Measurements from ENCODE around the gene ILRUN.
"Not testable (repeated sequence)": the region's sequence is repeated elsewhere in the genome, so short reads cannot be mapped to it uniquely, and the experiment has no call there.

ILRUN gene

GRCh38 chr6:34696739-34697543 lies at the start of gene ILRUN:
TSS of gene ILRUN (minus strand) at chr6:34696767. CDS start at chr6:34696603, 164 bp downstream.
- no peaks in the 10 kb centered on the region for H3K9me3 Mint-ChIP-seq
- H3K4me3 Mint-ChIP-seq = peak within 1 kb of the TSS; percentile 89
- peak within 1 kb of the TSS; percentile 92 for H3K27ac Mint-ChIP-seq
- intact Hi-C loops (cut with micrococcal nuclease) = loop anchor here (2.0 to 10.0 kb wide), 4 partner anchors 35 to 98 kb away; partner anchors contain the start of genes BLTP3A and SNRPC
- peaks cover 32% of the 10 kb centered on the region for H3K4me1 Mint-ChIP-seq (ENCODE audit: low read depth)
- H3K27me3 Mint-ChIP-seq = no peaks in the 10 kb centered on the region
- peaks cover 39% of the 10 kb centered on the region for H3K36me3 Mint-ChIP-seq (ENCODE audit: low read depth)

GRCh38 chr6:34745277-34746103 lies 48.9 kb upstream of the ILRUN start:
- Mint-ChIP-seq H3K9me3 (no peaks in the 10 kb centered on the region), H3K36me3 (ENCODE audit: low read depth) (no peaks in the 10 kb centered on the region), H3K27me3 (no peaks in the 10 kb centered on the region), H3K4me1 (ENCODE audit: low read depth) (no peaks in the 10 kb centered on the region), H3K4me3 (no peak overlapping the region), H3K27ac (no peak overlapping the region)
- intact Hi-C loops (cut with micrococcal nuclease) = no loop called here

GRCh38 chr6:34744294-34744647 lies 47.7 kb upstream of the ILRUN start:
- H3K4me1 Mint-ChIP-seq (ENCODE audit: low read depth); H3K27me3 Mint-ChIP-seq; H3K4me3 Mint-ChIP-seq; intact Hi-C loops (cut with micrococcal nuclease); H3K9me3 Mint-ChIP-seq; H3K36me3 Mint-ChIP-seq (ENCODE audit: low read depth): not testable (repeated sequence)
- peak overlapping the region; percentile 20 for H3K27ac Mint-ChIP-seq

- Mint-ChIP-seq H3K27ac (no peak overlapping the region), H3K36me3 (ENCODE audit: low read depth) (no peaks in the 10 kb centered on the region), H3K4me3 (no peak overlapping the region), H3K4me1 (ENCODE audit: low read depth) (no peaks in the 10 kb centered on the region), H3K27me3 (no peaks in the 10 kb centered on the region), H3K9me3 (no peaks in the 10 kb centered on the region)
- intact Hi-C loops (cut with micrococcal nuclease) = no loop called here
These were observed 47.2 kb upstream of the ILRUN start for GRCh38 chr6:34743625-34744293.

- intact Hi-C loops (cut with micrococcal nuclease) = no loop called here
These were observed 45.5 kb upstream of the ILRUN start for GRCh38 chr6:34742094-34742493.

GRCh38 chr6:34736823-34737222 lies 40.3 kb upstream of the ILRUN start:
- H3K36me3 Mint-ChIP-seq (ENCODE audit: low read depth) = no peaks in the 10 kb centered on the region
- intact Hi-C loops (cut with micrococcal nuclease) = no loop called here
- H3K27me3 Mint-ChIP-seq = no peaks in the 10 kb centered on the region
- H3K4me3 Mint-ChIP-seq = no peak overlapping the region
- H3K9me3 Mint-ChIP-seq = no peaks in the 10 kb centered on the region
- H3K4me1 Mint-ChIP-seq (ENCODE audit: low read depth) = no peaks in the 10 kb centered on the region
- no peak overlapping the region for H3K27ac Mint-ChIP-seq

More at GRCh38 chr6:34742094-34742493, 45.5 kb upstream of the ILRUN start:
- Mint-ChIP-seq H3K4me3 (no peak overlapping the region), H3K27me3 (no peaks in the 10 kb centered on the region), H3K9me3 (no peaks in the 10 kb centered on the region), H3K4me1 (ENCODE audit: low read depth) (no peaks in the 10 kb centered on the region), H3K27ac (no peak overlapping the region), H3K36me3 (ENCODE audit: low read depth) (no peaks in the 10 kb centered on the region)

GRCh38 chr6:34731393-34732060 lies 35.0 kb upstream of the ILRUN start:
- Mint-ChIP-seq H3K36me3 (ENCODE audit: low read depth) (no peaks in the 10 kb centered on the region), H3K4me1 (ENCODE audit: low read depth) (no peaks in the 10 kb centered on the region), H3K9me3 (no peaks in the 10 kb centered on the region), H3K27ac (no peak overlapping the region), H3K27me3 (no peaks in the 10 kb centered on the region), H3K4me3 (no peak overlapping the region)
- intact Hi-C loops (cut with micrococcal nuclease) = no loop called here

GRCh38 chr6:34729631-34730470 lies 33.3 kb upstream of the ILRUN start:
- Mint-ChIP-seq H3K27ac (no peak overlapping the region), H3K4me3 (no peak overlapping the region), H3K27me3 (no peaks in the 10 kb centered on the region), H3K36me3 (ENCODE audit: low read depth) (no peaks in the 10 kb centered on the region), H3K9me3 (no peaks in the 10 kb centered on the region), H3K4me1 (ENCODE audit: low read depth) (no peaks in the 10 kb centered on the region)
- intact Hi-C loops (cut with micrococcal nuclease) = no loop called here

GRCh38 chr6:34726055-34726454 lies 29.5 kb upstream of the ILRUN start:
- Mint-ChIP-seq H3K4me3 (no peak overlapping the region), H3K4me1 (ENCODE audit: low read depth) (peaks cover 5% of the 10 kb centered on the region), H3K27me3 (no peaks in the 10 kb centered on the region), H3K9me3 (no peaks in the 10 kb centered on the region), H3K27ac (no peak overlapping the region), H3K36me3 (ENCODE audit: low read depth) (no peaks in the 10 kb centered on the region)
- intact Hi-C loops (cut with micrococcal nuclease) = no loop called here

- Mint-ChIP-seq H3K27me3 (no peaks in the 10 kb centered on the region), H3K4me1 (ENCODE audit: low read depth) (peaks cover 5% of the 10 kb centered on the region), H3K4me3 (no peak overlapping the region), H3K9me3 (no peaks in the 10 kb centered on the region), H3K27ac (no peak overlapping the region), H3K36me3 (ENCODE audit: low read depth) (no peaks in the 10 kb centered on the region)
- intact Hi-C loops (cut with micrococcal nuclease) = no loop called here
These were observed 26.6 kb upstream of the ILRUN start for GRCh38 chr6:34723203-34723602.

GRCh38 chr6:34722451-34722850 lies 25.9 kb upstream of the ILRUN start:
- Mint-ChIP-seq H3K9me3 (no peaks in the 10 kb centered on the region), H3K4me1 (ENCODE audit: low read depth) (peaks cover 5% of the 10 kb centered on the region), H3K36me3 (ENCODE audit: low read depth) (no peaks in the 10 kb centered on the region), H3K27me3 (no peaks in the 10 kb centered on the region), H3K4me3 (no peak overlapping the region), H3K27ac (no peak overlapping the region)
- intact Hi-C loops (cut with micrococcal nuclease) = no loop called here

- H3K27me3 Mint-ChIP-seq; H3K4me1 Mint-ChIP-seq (ENCODE audit: low read depth); H3K27ac Mint-ChIP-seq; H3K4me3 Mint-ChIP-seq; H3K36me3 Mint-ChIP-seq (ENCODE audit: low read depth); intact Hi-C loops (cut with micrococcal nuclease); H3K9me3 Mint-ChIP-seq: not testable (repeated sequence)
These were observed 23.6 kb upstream of the ILRUN start for GRCh38 chr6:34720160-34720559.

GRCh38 chr6:34719646-34720045 lies 23.1 kb upstream of the ILRUN start:
- H3K4me3 Mint-ChIP-seq; H3K27me3 Mint-ChIP-seq; H3K4me1 Mint-ChIP-seq (ENCODE audit: low read depth); H3K9me3 Mint-ChIP-seq; H3K27ac Mint-ChIP-seq; intact Hi-C loops (cut with micrococcal nuclease); H3K36me3 Mint-ChIP-seq (ENCODE audit: low read depth): not testable (repeated sequence)

All from dendritic cell treated with granulocyte-macrophage colony-stimulating factor and Interleukin-4, amounts not matched to agents 40 ng/mL and 50 ng/mL, for 4 days (primary cell).